RWPE2 (cell line): Measurements from ENCODE around the gene MAP4K5.

Experiments used
- ATAC-seq: fragments of 200-7000 bp; cut with Tn5 transposase; 3 replicates; pipeline ENCODE4 v1.9.1; 2021; ENCODE audit warnings: low read depth
- DNase-seq: peaks from one replicate; pipeline ENCODE4 v3.0.0-alpha.2; 2020; ENCODE audit warnings: low spot score
- H3K27ac ChIP-seq: fragments of 450-650 bp; 2 replicates; pipeline ENCODE4 v1.5.1; 2017; ENCODE audit warnings: mild to moderate bottlenecking; ENCODE audit not compliant: poor library complexity, severe bottlenecking
- H3K27me3 ChIP-seq: fragments of 250-450 bp; sonication (Bioruptor Pico); 2 replicates; pipeline ENCODE4 v1.5.1; 2021; ENCODE audit warnings: mild to moderate bottlenecking, moderate library complexity; ENCODE audit not compliant: insufficient read depth, poor library complexity, severe bottlenecking
- H3K36me3 ChIP-seq: fragments of 250-450 bp; sonication (Bioruptor Pico); 2 replicates; pipeline ENCODE4 v1.5.1; 2020; ENCODE audit warnings: low read depth, mild to moderate bottlenecking, moderate library complexity
- H3K4me1 ChIP-seq: fragments of 250-450 bp; sonication (Bioruptor Pico); 2 replicates; pipeline ENCODE4 v1.5.1; 2021; ENCODE audit warnings: mild to moderate bottlenecking, moderate library complexity; ENCODE audit not compliant: insufficient read depth, poor library complexity, severe bottlenecking
- H3K4me3 ChIP-seq: fragments of 250-450 bp; sonication (Bioruptor Pico); 2 replicates; pipeline ENCODE4 v1.5.1; 2021; ENCODE audit warnings: mild to moderate bottlenecking, moderate library complexity; ENCODE audit not compliant: severe bottlenecking
- H3K9me3 ChIP-seq: fragments of 250-450 bp; sonication (Bioruptor Pico); 2 replicates; pipeline ENCODE4 v1.5.1; 2021; ENCODE audit warnings: mild to moderate bottlenecking, moderate library complexity; ENCODE audit not compliant: severe bottlenecking
- TF ChIP-seq, protein P1 (sequence below): fragments of 450-650 bp; IDR thresholded peaks from one replicate; pipeline ENCODE4 v1.5.1; 2017; ENCODE audit warnings: mild to moderate bottlenecking, moderate library complexity; ENCODE audit not compliant: poor library complexity, severe bottlenecking

MAP4K5 gene

GRCh38 chr14:50523271-50524041 is 8.9 kb downstream of the MAP4K5 start:
- Histone ChIP-seq H3K27me3 (no peaks in the 10 kb centered on the region), H3K36me3 (peaks cover 11% of the 10 kb centered on the region), H3K9me3 (no peaks in the 10 kb centered on the region), H3K4me3 (no peak overlapping the region), H3K27ac (no peak overlapping the region), H3K4me1 (peaks cover 36% of the 10 kb centered on the region)
- DNase-seq (no peak), ATAC-seq (no peak)
- TF ChIP-seq, protein P1, sequence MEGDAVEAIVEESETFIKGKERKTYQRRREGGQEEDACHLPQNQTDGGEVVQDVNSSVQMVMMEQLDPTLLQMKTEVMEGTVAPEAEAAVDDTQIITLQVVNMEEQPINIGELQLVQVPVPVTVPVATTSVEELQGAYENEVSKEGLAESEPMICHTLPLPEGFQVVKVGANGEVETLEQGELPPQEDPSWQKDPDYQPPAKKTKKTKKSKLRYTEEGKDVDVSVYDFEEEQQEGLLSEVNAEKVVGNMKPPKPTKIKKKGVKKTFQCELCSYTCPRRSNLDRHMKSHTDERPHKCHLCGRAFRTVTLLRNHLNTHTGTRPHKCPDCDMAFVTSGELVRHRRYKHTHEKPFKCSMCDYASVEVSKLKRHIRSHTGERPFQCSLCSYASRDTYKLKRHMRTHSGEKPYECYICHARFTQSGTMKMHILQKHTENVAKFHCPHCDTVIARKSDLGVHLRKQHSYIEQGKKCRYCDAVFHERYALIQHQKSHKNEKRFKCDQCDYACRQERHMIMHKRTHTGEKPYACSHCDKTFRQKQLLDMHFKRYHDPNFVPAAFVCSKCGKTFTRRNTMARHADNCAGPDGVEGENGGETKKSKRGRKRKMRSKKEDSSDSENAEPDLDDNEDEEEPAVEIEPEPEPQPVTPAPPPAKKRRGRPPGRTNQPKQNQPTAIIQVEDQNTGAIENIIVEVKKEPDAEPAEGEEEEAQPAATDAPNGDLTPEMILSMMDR: no peak

- Histone ChIP-seq H3K36me3 (peaks cover 11% of the 10 kb centered on the region), H3K4me1 (peaks cover 33% of the 10 kb centered on the region), H3K27ac (peak overlapping the region; percentile 37), H3K27me3 (no peaks in the 10 kb centered on the region), H3K4me3 (no peak overlapping the region), H3K9me3 (no peaks in the 10 kb centered on the region)
- TF ChIP-seq, protein P1: no peak
- ATAC-seq (peak; percentile 18; the same call in 1 of the 3 replicates), DNase-seq (no peak)
Observed at GRCh38 chr14:50521912-50522341, 10.4 kb downstream of the MAP4K5 start.

DNA sequence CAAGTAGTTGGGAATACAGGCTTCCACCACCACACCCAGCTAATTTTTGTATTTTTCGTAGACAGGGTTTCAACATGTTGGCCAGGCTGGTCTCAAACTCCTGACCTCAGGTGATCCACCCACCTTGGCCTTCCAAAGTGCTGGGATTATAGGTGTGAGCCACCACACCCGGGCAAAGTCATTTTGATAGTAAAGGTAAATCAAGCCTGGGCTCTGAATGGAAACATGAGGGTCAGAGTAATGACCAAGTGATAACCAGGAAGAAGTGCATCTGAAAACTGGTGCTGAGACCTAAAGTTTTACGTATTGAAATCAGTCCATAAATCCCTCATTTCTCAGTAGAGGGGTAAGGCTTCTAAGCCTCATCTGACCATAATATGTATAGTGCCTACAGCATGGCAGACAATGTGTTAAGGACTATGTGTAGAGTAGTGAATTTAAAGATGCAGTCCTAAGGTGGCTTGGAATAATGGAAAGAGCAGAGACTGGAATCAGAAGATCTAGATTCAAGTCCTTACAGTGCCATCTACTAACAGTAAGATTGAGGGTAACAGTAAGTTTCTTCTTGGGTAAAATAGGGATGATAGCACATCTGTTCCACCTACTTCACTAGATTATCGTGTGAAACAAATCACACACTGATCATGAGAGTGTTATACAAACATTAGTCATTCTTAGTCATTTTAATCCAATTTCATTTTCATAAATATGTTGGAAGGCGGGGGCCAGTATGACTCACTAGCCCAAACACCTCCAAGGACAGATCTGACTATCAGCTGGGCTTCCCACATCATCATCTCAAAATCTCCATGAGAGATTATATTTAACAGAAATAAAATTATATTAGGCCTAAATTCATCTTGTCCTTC is 11.2 kb downstream of the MAP4K5 start:
- H3K27me3 ChIP-seq: no peaks in the 10 kb centered on the region
- DNase-seq: no peak
- no peak overlapping the region for H3K4me3 ChIP-seq
- H3K27ac ChIP-seq: peak overlapping the region; percentile 37
- TF ChIP-seq, protein P1: no peak
- peaks cover 16% of the 10 kb centered on the region for H3K36me3 ChIP-seq
- peaks cover 34% of the 10 kb centered on the region for H3K4me1 ChIP-seq
- H3K9me3 ChIP-seq: no peaks in the 10 kb centered on the region
- ATAC-seq: peak; percentile 92

GRCh38 chr14:50516091-50516490 is 16.3 kb downstream of the MAP4K5 start:
- Histone ChIP-seq H3K27ac (no peak overlapping the region), H3K4me1 (peaks cover 13% of the 10 kb centered on the region), H3K4me3 (no peak overlapping the region), H3K36me3 (peaks cover 19% of the 10 kb centered on the region), H3K27me3 (no peaks in the 10 kb centered on the region), H3K9me3 (no peaks in the 10 kb centered on the region)
- DNase-seq (no peak), ATAC-seq (no peak)
- TF ChIP-seq, protein P1: no peak
